Measurements from ENCODE around the gene LVRN.

Gene LVRN

GRCh38 chr5:115934388-115934974, 27.8 kb upstream of the LVRN start:
- Mint-ChIP-seq H3K9me3 (no peaks in the 10 kb centered on the region), H3K4me1 (no peaks in the 10 kb centered on the region), H3K4me3 (no peak overlapping the region), H3K27me3 (ENCODE audit: low read depth, poor library complexity) (no peaks in the 10 kb centered on the region), H3K36me3 (ENCODE audit: low read depth) (no peaks in the 10 kb centered on the region), H3K27ac (no peak overlapping the region)
- DNase-seq, result no peak
- TF ChIP-seq, protein P1, sequence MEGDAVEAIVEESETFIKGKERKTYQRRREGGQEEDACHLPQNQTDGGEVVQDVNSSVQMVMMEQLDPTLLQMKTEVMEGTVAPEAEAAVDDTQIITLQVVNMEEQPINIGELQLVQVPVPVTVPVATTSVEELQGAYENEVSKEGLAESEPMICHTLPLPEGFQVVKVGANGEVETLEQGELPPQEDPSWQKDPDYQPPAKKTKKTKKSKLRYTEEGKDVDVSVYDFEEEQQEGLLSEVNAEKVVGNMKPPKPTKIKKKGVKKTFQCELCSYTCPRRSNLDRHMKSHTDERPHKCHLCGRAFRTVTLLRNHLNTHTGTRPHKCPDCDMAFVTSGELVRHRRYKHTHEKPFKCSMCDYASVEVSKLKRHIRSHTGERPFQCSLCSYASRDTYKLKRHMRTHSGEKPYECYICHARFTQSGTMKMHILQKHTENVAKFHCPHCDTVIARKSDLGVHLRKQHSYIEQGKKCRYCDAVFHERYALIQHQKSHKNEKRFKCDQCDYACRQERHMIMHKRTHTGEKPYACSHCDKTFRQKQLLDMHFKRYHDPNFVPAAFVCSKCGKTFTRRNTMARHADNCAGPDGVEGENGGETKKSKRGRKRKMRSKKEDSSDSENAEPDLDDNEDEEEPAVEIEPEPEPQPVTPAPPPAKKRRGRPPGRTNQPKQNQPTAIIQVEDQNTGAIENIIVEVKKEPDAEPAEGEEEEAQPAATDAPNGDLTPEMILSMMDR (IDR thresholded peaks at IDR 0.05), result no peak

DNA sequence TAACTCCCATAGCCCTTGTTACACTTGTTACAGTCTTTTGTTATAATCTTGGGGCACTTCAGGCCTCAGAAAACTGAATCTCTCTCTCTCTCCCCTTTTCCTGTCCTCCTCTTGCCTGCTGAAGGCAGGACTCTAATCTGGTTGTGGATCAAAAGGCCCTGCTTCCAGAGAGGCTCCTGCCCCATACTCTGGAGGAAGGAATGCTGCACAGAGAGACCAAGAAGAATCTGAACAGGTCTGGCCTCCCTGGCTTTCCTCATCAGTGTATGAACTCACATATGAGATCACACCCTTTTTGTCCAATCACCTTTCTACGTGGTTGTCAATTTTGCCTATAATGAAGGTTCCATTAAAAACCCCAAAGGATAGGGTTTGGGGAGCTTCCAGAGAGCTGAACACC, 26.2 kb upstream of the LVRN start:
- Mint-ChIP-seq H3K27ac (no peak overlapping the region), H3K9me3 (no peaks in the 10 kb centered on the region), H3K4me1 (no peaks in the 10 kb centered on the region), H3K36me3 (ENCODE audit: low read depth) (no peaks in the 10 kb centered on the region), H3K27me3 (ENCODE audit: low read depth, poor library complexity) (no peaks in the 10 kb centered on the region), H3K4me3 (no peak overlapping the region)
- TF ChIP-seq, protein P1 (IDR thresholded peaks at IDR 0.05), result no peak
- no peak for DNase-seq

- H3K9me3 Mint-ChIP-seq, result peaks cover 14% of the 10 kb centered on the region
- H3K27ac Mint-ChIP-seq, result no peak overlapping the region
- H3K27me3 Mint-ChIP-seq (ENCODE audit: low read depth, poor library complexity), result no peaks in the 10 kb centered on the region
- no peaks in the 10 kb centered on the region for H3K4me1 Mint-ChIP-seq
- DNase-seq, result no peak
- H3K36me3 Mint-ChIP-seq (ENCODE audit: low read depth), result no peaks in the 10 kb centered on the region
- no peak overlapping the region for H3K4me3 Mint-ChIP-seq
- TF ChIP-seq, protein P1 (IDR thresholded peaks at IDR 0.05), result no peak
These were observed 23.2 kb upstream of the LVRN start for GRCh38 chr5:115939059-115939458.

- H3K36me3 Mint-ChIP-seq (ENCODE audit: low read depth), result no peaks in the 10 kb centered on the region
- no peak overlapping the region for H3K4me3 Mint-ChIP-seq
- H3K27ac Mint-ChIP-seq, result no peak overlapping the region
- H3K27me3 Mint-ChIP-seq (ENCODE audit: low read depth, poor library complexity), result no peaks in the 10 kb centered on the region
- no peaks in the 10 kb centered on the region for H3K4me1 Mint-ChIP-seq
- H3K9me3 Mint-ChIP-seq, result peaks cover 14% of the 10 kb centered on the region
- DNase-seq, result no peak
- TF ChIP-seq, protein P1 (IDR thresholded peaks at IDR 0.05), result no peak
These were observed 22.0 kb upstream of the LVRN start for GRCh38 chr5:115940080-115940810.

GRCh38 chr5:115941051-115941675, 21.1 kb upstream of the LVRN start:
- no peak overlapping the region for H3K4me3 Mint-ChIP-seq
- H3K4me1 Mint-ChIP-seq, result no peaks in the 10 kb centered on the region
- H3K9me3 Mint-ChIP-seq, result peaks cover 14% of the 10 kb centered on the region
- TF ChIP-seq, protein P1 (IDR thresholded peaks at IDR 0.05), result no peak
- H3K36me3 Mint-ChIP-seq (ENCODE audit: low read depth), result no peaks in the 10 kb centered on the region
- H3K27me3 Mint-ChIP-seq (ENCODE audit: low read depth, poor library complexity), result no peaks in the 10 kb centered on the region
- DNase-seq, result no peak
- H3K27ac Mint-ChIP-seq, result no peak overlapping the region

Measured in nephron progenitor cell (in vitro differentiated cells).